ENCODE measurements around the gene NRG3. TPM values are rescaled to one million over a fixed set of nuclear protein-coding genes. Genes with fewer than 3 reads are reported as not detected.
A peak's percentile ranks its signal among the peaks of the same experiment; 100 is the strongest.

NRG3 gene
- total RNA-seq, 4 donors from 2014 or later = 0.32 to 1.4 TPM; not detected in 2

DNA sequence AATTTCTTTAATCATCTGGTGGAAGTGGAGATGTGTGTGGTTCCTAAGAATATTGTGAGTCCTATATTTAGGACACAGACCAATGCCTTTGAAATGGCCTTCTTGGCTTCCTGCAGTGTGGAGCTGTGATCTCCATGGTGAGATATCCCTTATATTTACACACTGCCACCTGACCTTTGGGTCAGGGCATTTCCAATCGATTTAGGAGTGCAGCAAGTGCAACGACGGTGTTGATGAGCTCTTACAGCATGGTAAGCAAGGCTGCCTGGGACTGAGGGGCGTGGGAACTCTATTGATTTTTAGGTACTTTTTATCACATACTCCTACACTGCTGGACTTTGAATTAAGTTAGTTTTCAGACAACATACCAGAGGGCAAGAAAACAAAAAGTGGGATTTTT lies 146.0 kb downstream of the NRG3 start:
- TF ChIP-seq EP300 (IDR thresholded peaks at IDR 0.05; ENCODE audit: low read depth) = no peak
- TF ChIP-seq, protein P1, sequence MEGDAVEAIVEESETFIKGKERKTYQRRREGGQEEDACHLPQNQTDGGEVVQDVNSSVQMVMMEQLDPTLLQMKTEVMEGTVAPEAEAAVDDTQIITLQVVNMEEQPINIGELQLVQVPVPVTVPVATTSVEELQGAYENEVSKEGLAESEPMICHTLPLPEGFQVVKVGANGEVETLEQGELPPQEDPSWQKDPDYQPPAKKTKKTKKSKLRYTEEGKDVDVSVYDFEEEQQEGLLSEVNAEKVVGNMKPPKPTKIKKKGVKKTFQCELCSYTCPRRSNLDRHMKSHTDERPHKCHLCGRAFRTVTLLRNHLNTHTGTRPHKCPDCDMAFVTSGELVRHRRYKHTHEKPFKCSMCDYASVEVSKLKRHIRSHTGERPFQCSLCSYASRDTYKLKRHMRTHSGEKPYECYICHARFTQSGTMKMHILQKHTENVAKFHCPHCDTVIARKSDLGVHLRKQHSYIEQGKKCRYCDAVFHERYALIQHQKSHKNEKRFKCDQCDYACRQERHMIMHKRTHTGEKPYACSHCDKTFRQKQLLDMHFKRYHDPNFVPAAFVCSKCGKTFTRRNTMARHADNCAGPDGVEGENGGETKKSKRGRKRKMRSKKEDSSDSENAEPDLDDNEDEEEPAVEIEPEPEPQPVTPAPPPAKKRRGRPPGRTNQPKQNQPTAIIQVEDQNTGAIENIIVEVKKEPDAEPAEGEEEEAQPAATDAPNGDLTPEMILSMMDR (IDR thresholded peaks at IDR 0.05) = no peak
- no peak for DNase-seq
- intact Hi-C loops (cut with DNase I; ENCODE audit: low total_unique reads) (no loop called here), in situ Hi-C loops (cut with MboI; ENCODE audit: low pct_ligation_motif_present in 1 of 4, low pct_unique_long_range_greater_than_20kb in 1 of 4, low sequenced_read_pairs in 3 of 4) (no loop called here)
- no peak overlapping the region for H3K4me3 ChIP-seq
- no peaks in the 10 kb centered on the region for H3K27me3 ChIP-seq
- no peaks in the 10 kb centered on the region for H3K9me3 ChIP-seq
- no peaks in the 10 kb centered on the region for H3K36me3 ChIP-seq
- WGBS, 2 donors (ENCODE audit: low coverage in 1 of 2) = 48 to 52% methylated on average over 4 of the region's 4 CpGs
- H3K4me1 ChIP-seq = no peaks in the 10 kb centered on the region
- no peak overlapping the region for H3K27ac ChIP-seq

DNA sequence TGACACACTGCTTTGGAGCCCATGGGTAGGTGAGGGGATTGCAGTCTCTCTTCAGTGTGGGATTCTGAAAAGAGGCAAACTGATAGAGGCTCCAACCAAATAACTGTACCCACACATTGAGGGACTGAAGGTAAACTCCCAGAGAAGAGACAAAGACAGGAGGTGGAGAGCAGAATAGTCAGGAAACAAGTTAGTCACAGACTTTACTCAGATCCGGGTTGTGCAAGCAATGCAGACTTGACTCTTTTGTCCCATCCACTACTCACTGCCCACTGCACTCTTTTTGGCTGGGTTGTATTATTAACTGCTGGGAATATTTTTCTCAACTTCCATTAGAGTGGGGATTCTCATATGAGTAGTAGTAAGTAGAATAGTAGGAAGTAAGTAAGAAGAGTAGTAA lies 152.7 kb downstream of the NRG3 start:
- in situ Hi-C loops (cut with MboI; ENCODE audit: low pct_ligation_motif_present in 1 of 4, low pct_unique_long_range_greater_than_20kb in 1 of 4, low sequenced_read_pairs in 3 of 4) = no loop called here
- intact Hi-C loops (cut with DNase I; ENCODE audit: low total_unique reads) = no loop called here
- H3K27me3 ChIP-seq = no peaks in the 10 kb centered on the region
- no peak for DNase-seq
- no peak overlapping the region for H3K27ac ChIP-seq
- no peaks in the 10 kb centered on the region for H3K9me3 ChIP-seq
- TF ChIP-seq POLR2A (IDR thresholded peaks at IDR 0.05) (no peak), POLR2AphosphoS5 (IDR thresholded peaks at IDR 0.05) (no peak), EP300 (IDR thresholded peaks at IDR 0.05; ENCODE audit: low read depth) (no peak)
- TF ChIP-seq, protein P1 (IDR thresholded peaks at IDR 0.05) = no peak
- no peaks in the 10 kb centered on the region for H3K4me1 ChIP-seq
- no peaks in the 10 kb centered on the region for H3K36me3 ChIP-seq
- 70 to 76% methylated on average over 1 of the region's 1 CpG for WGBS, 2 donors (ENCODE audit: low coverage in 1 of 2)
- no peak overlapping the region for H3K4me3 ChIP-seq

DNA sequence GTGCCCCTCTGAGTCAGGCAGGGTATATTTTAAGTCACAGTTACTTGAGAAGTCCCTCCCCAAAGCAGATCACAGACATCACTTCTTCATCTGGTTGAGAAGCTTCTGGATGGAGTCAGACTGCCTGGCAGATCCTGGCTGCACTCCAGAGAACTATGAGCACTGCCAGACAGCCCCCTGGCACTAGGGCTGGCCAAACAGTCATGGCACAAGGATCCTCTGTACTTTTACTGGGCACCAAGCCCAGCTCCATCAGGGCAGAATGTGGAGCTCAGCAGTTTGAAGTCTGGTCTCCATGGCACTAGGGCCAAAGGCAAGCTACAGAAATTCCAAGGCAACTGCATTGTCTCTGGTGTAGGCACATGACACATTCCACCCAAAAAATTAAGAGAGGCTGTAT lies 162.1 kb downstream of the NRG3 start:
- H3K27me3 ChIP-seq = no peaks in the 10 kb centered on the region
- DNase-seq = no peak
- intact Hi-C loops (cut with DNase I; ENCODE audit: low total_unique reads) = no loop called here
- H3K4me1 ChIP-seq = no peaks in the 10 kb centered on the region
- no peaks in the 10 kb centered on the region for H3K9me3 ChIP-seq
- in situ Hi-C loops (cut with MboI; ENCODE audit: low pct_ligation_motif_present in 1 of 4, low pct_unique_long_range_greater_than_20kb in 1 of 4, low sequenced_read_pairs in 3 of 4) = no loop called here
- H3K27ac ChIP-seq = no peak overlapping the region
- H3K4me3 ChIP-seq = no peak overlapping the region
- H3K36me3 ChIP-seq = no peaks in the 10 kb centered on the region
- TF ChIP-seq POLR2AphosphoS5 (IDR thresholded peaks at IDR 0.05) (peak in 1 of 3 donors; percentile 9), POLR2A (IDR thresholded peaks at IDR 0.05) (no peak)
- TF ChIP-seq, protein P1 (IDR thresholded peaks at IDR 0.05) = no peak

DNA sequence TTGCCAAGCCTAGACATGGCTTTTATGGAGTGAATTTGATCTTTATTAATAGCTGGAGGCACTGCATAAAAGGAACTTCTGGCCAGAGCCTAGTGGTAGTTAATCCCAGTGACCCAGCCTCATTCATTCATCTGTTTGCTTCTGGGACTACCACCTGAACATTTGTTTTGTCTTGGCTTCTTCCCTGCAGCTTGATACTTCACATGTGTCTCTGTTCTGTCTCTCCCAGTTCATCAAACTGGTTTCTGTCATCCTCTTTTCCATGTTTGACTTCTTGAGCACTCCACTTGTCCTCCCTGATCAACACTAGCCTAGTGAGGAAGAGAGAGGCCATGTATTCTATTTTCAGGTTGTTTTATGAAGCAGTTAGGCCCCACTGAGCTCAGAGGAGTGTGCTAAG lies 163.6 kb downstream of the NRG3 start:
- intact Hi-C loops (cut with DNase I; ENCODE audit: low total_unique reads) = no loop called here

More for the DNA sequence above, 163.6 kb downstream of the NRG3 start:
- H3K27ac ChIP-seq = no peak overlapping the region
- TF ChIP-seq, protein P1 (IDR thresholded peaks at IDR 0.05) = no peak
- TF ChIP-seq POLR2A (IDR thresholded peaks at IDR 0.05) (no peak), POLR2AphosphoS5 (IDR thresholded peaks at IDR 0.05) (no peak), EP300 (IDR thresholded peaks at IDR 0.05; ENCODE audit: low read depth) (no peak)
- no peaks in the 10 kb centered on the region for H3K4me1 ChIP-seq
- no peaks in the 10 kb centered on the region for H3K36me3 ChIP-seq
- H3K27me3 ChIP-seq = no peaks in the 10 kb centered on the region
- DNase-seq = no peak
- in situ Hi-C loops (cut with MboI; ENCODE audit: low pct_ligation_motif_present in 1 of 4, low pct_unique_long_range_greater_than_20kb in 1 of 4, low sequenced_read_pairs in 3 of 4) = no loop called here
- H3K4me3 ChIP-seq = no peak overlapping the region
- no peaks in the 10 kb centered on the region for H3K9me3 ChIP-seq

All from transverse colon (tissue), 4 donors.